Gastroesophageal sphincter (tissue), 3 donors: ENCODE results near the gene PPP2CA.

ENCODE experiments used
- CTCF ChIP-seq, 4 experiments: fragments of 200-600 bp in 2 of 4; fragments of 450-650 bp in 2 of 4; sonication (generic) in 1 of 4; IDR thresholded peaks; one replicate each; pipeline ENCODE4 v1.5.1; 2017 to 2019; ENCODE audit warnings: antibody characterized with exemption in 4 of 4, mild to moderate bottlenecking in 2 of 4, moderate library complexity in 2 of 4
- EP300 ChIP-seq: sonication (generic); formaldehyde crosslinking; IDR thresholded peaks from one replicate; pipeline ENCODE4 v1.6.1; 2017; ENCODE audit warnings: antibody characterized with exemption, mild to moderate bottlenecking
- POLR2A ChIP-seq, 2 donors: fragments of 450-650 bp; IDR thresholded peaks; one replicate each; pipeline ENCODE4 v1.6.1; 2017; ENCODE audit warnings: antibody characterized with exemption in 2 of 2, mild to moderate bottlenecking in 2 of 2, moderate library complexity in 1 of 2
- POLR2AphosphoS5 ChIP-seq: sonication (generic); formaldehyde crosslinking; IDR thresholded peaks from one replicate; pipeline ENCODE4 v1.6.1; 2017; ENCODE audit warnings: antibody characterized with exemption

DNA sequence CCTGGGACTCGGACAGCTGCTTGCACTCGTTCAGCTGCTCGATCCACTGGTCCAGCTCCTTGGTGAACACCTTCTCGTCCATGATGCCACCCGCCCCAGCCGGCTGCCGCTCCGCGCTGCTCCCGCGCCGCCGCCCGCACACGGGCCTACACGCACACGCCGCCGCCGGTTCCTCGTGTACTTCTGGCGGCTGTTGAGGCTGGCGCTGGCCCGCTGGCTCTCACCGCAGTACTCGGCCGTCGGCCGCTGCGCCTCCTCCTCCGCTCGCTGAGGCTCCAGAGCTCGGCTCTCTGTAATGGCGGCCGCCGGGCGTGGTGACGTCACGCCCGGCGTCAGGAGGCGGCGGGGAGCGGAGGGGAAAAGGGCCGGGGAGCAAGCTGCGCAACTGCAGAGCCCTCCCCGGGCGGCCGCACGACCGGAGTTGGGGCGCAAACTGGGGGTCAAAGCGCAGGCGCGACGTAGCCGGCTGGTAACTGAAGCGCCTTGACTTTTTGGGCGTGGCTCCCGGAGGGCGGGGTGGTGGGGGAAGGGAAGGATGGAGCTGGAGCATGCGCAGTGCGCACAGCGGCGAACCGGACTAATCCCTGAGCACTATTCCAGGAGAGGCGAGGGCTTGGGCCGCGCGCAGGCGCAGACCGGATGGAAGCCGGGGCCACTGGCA lies at the start of gene PPP2CA:
- TF ChIP-seq CTCF (IDR thresholded peaks at IDR 0.05) (no peak), POLR2A (IDR thresholded peaks at IDR 0.05) (peak; percentile 78 to 81), EP300 (no peak), POLR2AphosphoS5 (peak; percentile 65)
